Mesenteric fat pad (tissue), 1 donor: ENCODE measurements around the gene ZCCHC10. TPM values are rescaled to one million over a fixed set of nuclear protein-coding genes. Genes with fewer than 3 reads are reported as not detected.
"Not testable (repeated sequence)": the region's sequence is repeated elsewhere in the genome, so short reads cannot be mapped to it uniquely, and the experiment has no call there.

Source experiments
- DNase-seq: peaks from one replicate; pipeline ENCODE4 v3.0.0-alpha.2; 2020; ENCODE audit warnings: low spot score
- total RNA-seq: library from RNA; stranded (reverse); fragmentation: NEBNext Ultra II Directional; extraction: Animal tissue kit (Norgen Biotek cat#: 25700); gene quantifications from one replicate; pipeline ENCODE4 v1.2.1, GENCODE V29; 2021
- donor health status: DM: yes; HTN: yes; CAD: no.

ZCCHC10 gene
- total RNA-seq, 1 donor from 2014 or later, result 13.9 TPM

GRCh38 chr5:132979976-132980375, 46.4 kb downstream of the ZCCHC10 start:
- DNase-seq, result no peak

- DNase-seq, result no peak
Observed at GRCh38 chr5:132979367-132979940, 46.9 kb downstream of the ZCCHC10 start.

GRCh38 chr5:132976852-132977251, 49.5 kb downstream of the ZCCHC10 start:
- DNase-seq, result no peak

- DNase-seq, result not testable (repeated sequence)
Observed at GRCh38 chr5:132972436-132972828, 53.9 kb downstream of the ZCCHC10 start.

- no peak for DNase-seq
Observed at GRCh38 chr5:132971483-132972435, 54.6 kb downstream of the ZCCHC10 start.

GRCh38 chr5:132965120-132965519, 61.2 kb downstream of the ZCCHC10 start:
- no peak for DNase-seq

- DNase-seq, result peak; percentile 100
Observed at GRCh38 chr5:132963171-132964104, 62.9 kb downstream of the ZCCHC10 start, which contains the start of gene AFF4. AFF4 (minus strand) TSS chr5:132963634; CDS start chr5:132937189, 26,445 bp downstream.

- no peak for DNase-seq
Observed at GRCh38 chr5:132962429-132963021, 63.8 kb downstream of the ZCCHC10 start.

- no peak for DNase-seq
Observed at GRCh38 chr5:132961887-132962286, 64.5 kb downstream of the ZCCHC10 start.

GRCh38 chr5:132961123-132961815, 65.1 kb downstream of the ZCCHC10 start:
- not testable (repeated sequence) for DNase-seq

GRCh38 chr5:132956166-132956799, 70.1 kb downstream of the ZCCHC10 start:
- DNase-seq, result not testable (repeated sequence)

GRCh38 chr5:132953710-132954109, 72.6 kb downstream of the ZCCHC10 start:
- DNase-seq, result no peak

- no peak for DNase-seq
Observed at GRCh38 chr5:132952829-132953228, 73.5 kb downstream of the ZCCHC10 start.

GRCh38 chr5:132951897-132952296, 74.5 kb downstream of the ZCCHC10 start:
- DNase-seq, result no peak

GRCh38 chr5:132949136-132949535, 77.2 kb downstream of the ZCCHC10 start:
- no peak for DNase-seq

- no peak for DNase-seq
Observed at GRCh38 chr5:132947671-132948070, 78.7 kb downstream of the ZCCHC10 start.
